RWPE1 (cell line): ENCODE measurements around the gene CXCL8.

Experiments
- CTCF ChIA-PET: fragments of 350-600 bp; sonication (Branson Sonifier 250); formaldehyde crosslinking; extraction: SDS; loops from one replicate; lab custom pipeline; 2021; lab: Yijun Ruan, JAX
- POLR2A ChIA-PET: fragments of 400-600 bp; formaldehyde crosslinking; extraction: SDS; loops from one replicate; lab custom pipeline; 2020; ENCODE audit warnings: antibody characterized with exemption; ENCODE audit not compliant: low non-redundant PET; lab: Yijun Ruan, JAX
- DNase-seq: peaks from one replicate; pipeline ENCODE4 v3.0.0; 2012; ENCODE audit warnings: low spot score
- H3K27ac ChIP-seq: fragments of 450-650 bp; 2 replicates; pipeline ENCODE4 v1.5.1; 2017
- TF ChIP-seq, protein P1 (sequence below): fragments of 450-650 bp; conservative IDR thresholded peaks from 2 replicates; pipeline ENCODE4 v1.5.1; 2017; ENCODE audit warnings: low read depth, mild to moderate bottlenecking

CXCL8 gene

DNA sequence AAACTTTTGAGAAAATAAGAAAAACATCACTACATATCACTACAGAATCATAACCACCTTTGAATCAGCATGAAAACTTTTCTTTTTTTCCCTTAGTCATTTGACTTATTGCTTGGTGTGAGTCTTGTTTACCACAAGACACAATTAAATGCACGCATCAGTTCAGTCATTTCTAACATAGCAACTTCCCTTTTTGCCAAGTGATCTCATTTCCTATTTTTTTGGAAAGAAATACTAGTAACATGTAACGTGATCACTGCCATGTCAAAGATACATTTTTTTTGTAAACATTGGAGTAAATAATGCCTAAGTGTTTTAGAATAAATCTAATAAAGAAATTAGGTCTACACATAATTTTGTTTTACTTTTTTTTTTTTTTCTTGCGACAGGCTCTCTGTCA lies 5.1 kb upstream of the CXCL8 start:
- ChIA-PET CTCF (interaction anchor here (0.7 kb wide), 1 partner anchor 417 kb away, joined by 3 read pairs; no protein-coding TSS in a partner anchor), POLR2A (no interaction called here)
- no peak overlapping the region for H3K27ac ChIP-seq
- DNase-seq: no peak
- TF ChIP-seq, protein P1, sequence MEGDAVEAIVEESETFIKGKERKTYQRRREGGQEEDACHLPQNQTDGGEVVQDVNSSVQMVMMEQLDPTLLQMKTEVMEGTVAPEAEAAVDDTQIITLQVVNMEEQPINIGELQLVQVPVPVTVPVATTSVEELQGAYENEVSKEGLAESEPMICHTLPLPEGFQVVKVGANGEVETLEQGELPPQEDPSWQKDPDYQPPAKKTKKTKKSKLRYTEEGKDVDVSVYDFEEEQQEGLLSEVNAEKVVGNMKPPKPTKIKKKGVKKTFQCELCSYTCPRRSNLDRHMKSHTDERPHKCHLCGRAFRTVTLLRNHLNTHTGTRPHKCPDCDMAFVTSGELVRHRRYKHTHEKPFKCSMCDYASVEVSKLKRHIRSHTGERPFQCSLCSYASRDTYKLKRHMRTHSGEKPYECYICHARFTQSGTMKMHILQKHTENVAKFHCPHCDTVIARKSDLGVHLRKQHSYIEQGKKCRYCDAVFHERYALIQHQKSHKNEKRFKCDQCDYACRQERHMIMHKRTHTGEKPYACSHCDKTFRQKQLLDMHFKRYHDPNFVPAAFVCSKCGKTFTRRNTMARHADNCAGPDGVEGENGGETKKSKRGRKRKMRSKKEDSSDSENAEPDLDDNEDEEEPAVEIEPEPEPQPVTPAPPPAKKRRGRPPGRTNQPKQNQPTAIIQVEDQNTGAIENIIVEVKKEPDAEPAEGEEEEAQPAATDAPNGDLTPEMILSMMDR: no peak

DNA sequence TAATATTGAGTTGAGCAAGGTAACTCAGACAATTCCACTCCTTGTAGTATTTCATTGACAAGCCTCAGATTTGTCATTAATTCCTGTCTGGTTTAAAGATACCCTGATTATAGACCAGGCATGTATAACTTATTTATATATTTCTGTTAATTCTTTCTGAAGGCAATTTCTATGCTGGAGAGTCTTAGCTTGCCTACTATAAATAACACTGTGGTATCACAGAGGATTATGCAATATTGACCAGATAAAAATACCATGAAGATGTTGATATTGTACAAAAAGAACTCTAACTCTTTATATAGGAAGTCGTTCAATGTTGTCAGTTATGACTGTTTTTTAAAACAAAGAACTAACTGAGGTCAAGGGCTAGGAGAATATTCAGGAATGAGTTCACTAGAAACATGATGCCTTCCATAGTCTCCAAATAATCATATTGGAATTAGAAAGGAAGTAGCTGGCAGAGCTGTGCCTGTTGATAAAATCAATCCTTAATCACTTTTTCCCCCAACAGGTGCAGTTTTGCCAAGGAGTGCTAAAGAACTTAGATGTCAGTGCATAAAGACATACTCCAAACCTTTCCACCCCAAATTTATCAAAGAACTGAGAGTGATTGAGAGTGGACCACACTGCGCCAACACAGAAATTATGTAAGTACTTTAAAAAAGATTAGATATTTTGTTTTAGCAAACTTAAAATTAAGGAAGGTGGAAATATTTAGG lies 821 bp downstream of the CXCL8 start:
- H3K27ac ChIP-seq: no peak overlapping the region
- TF ChIP-seq, protein P1: no peak
- ChIA-PET POLR2A (no interaction called here), CTCF (interaction anchor here (0.7 kb wide), 1 partner anchor 78 kb away, joined by 3 read pairs; no protein-coding TSS in a partner anchor)
- DNase-seq: no peak

DNA sequence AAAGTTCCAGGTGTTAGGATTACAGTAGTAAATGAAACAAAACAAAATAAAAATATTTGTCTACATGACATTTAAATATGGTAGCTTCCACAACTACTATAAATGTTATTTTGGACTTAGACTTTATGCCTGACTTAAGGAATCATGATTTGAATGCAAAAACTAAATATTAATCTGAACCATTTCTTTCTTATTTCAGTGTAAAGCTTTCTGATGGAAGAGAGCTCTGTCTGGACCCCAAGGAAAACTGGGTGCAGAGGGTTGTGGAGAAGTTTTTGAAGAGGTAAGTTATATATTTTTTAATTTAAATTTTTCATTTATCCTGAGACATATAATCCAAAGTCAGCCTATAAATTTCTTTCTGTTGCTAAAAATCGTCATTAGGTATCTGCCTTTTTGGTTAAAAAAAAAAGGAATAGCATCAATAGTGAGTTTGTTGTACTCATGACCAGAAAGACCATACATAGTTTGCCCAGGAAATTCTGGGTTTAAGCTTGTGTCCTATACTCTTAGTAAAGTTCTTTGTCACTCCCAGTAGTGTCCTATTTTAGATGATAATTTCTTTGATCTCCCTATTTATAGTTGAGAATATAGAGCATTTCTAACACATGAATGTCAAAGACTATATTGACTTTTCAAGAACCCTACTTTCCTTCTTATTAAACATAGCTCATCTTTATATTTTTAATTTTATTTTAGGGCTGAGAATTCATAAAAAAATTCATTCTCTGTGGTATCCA lies 1.6 kb downstream of the CXCL8 start:
- DNase-seq: no peak
- TF ChIP-seq, protein P1: no peak
- H3K27ac ChIP-seq: no peak overlapping the region
- ChIA-PET POLR2A (no interaction called here), CTCF (interaction anchor here (1.0 kb wide), 1 partner anchor 189 kb away, joined by 4 read pairs; no protein-coding TSS in a partner anchor)

DNA sequence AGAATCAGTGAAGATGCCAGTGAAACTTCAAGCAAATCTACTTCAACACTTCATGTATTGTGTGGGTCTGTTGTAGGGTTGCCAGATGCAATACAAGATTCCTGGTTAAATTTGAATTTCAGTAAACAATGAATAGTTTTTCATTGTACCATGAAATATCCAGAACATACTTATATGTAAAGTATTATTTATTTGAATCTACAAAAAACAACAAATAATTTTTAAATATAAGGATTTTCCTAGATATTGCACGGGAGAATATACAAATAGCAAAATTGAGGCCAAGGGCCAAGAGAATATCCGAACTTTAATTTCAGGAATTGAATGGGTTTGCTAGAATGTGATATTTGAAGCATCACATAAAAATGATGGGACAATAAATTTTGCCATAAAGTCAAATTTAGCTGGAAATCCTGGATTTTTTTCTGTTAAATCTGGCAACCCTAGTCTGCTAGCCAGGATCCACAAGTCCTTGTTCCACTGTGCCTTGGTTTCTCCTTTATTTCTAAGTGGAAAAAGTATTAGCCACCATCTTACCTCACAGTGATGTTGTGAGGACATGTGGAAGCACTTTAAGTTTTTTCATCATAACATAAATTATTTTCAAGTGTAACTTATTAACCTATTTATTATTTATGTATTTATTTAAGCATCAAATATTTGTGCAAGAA lies 2.3 kb downstream of the CXCL8 start:
- ChIA-PET CTCF (interaction anchor here (0.6 to 1.0 kb wide), 2 partner anchors 188 to 316 kb away, joined by 3 to 4 read pairs; no protein-coding TSS in a partner anchor), POLR2A (no interaction called here)
- no peak overlapping the region for H3K27ac ChIP-seq
- TF ChIP-seq, protein P1: no peak
- DNase-seq: no peak

DNA sequence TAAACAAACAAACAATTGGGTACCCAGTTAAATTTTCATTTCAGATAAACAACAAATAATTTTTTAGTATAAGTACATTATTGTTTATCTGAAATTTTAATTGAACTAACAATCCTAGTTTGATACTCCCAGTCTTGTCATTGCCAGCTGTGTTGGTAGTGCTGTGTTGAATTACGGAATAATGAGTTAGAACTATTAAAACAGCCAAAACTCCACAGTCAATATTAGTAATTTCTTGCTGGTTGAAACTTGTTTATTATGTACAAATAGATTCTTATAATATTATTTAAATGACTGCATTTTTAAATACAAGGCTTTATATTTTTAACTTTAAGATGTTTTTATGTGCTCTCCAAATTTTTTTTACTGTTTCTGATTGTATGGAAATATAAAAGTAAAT lies 2.9 kb downstream of the CXCL8 start:
- POLR2A ChIA-PET: no interaction called here
- no peak overlapping the region for H3K27ac ChIP-seq
- no peak for DNase-seq
- CTCF ChIA-PET: interaction anchor here (0.6 to 0.7 kb wide), 2 partner anchors 315 to 1819 kb away, joined by 3 read pairs; no protein-coding TSS in a partner anchor
- TF ChIP-seq, protein P1: no peak

DNA sequence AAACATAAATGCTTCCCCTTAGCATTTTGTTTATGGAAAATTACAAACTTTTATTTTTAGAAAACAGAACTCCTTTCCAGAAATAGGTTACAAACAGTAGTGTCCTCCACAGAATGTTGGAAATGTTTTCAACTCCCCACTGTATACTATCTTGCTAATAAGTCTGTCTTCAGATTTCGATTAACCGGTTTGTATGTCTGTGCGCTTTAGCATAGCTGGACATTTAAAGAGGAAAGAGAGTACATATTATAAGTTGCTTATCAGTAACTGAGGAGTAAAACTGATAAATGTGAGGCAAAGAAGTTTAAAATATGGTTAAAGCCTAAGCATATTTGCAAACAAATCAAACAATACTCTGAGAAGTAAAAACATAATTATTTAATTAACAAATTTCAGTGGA lies 3.4 kb downstream of the CXCL8 start:
- ChIA-PET POLR2A (no interaction called here), CTCF (interaction anchor here (0.7 kb wide), 1 partner anchor 1819 kb away, joined by 3 read pairs; no protein-coding TSS in a partner anchor)
- TF ChIP-seq, protein P1: no peak
- DNase-seq: no peak
- H3K27ac ChIP-seq: no peak overlapping the region
